Activated CD8-positive, alpha-beta memory T cell treated with anti-CD3 and anti-CD28 coated beads for 48 hours (primary cell): ENCODE data around the gene OAS2.
"Not testable (repeated sequence)": the region's sequence is repeated elsewhere in the genome, so short reads cannot be mapped to it uniquely, and the experiment has no call there.

Experiments
- DNase-seq, 3 experiments: peaks; one replicate each; pipeline ENCODE4 v3.0.0-alpha.2; 2020; ENCODE audit warnings: low read depth in 2 of 3, low spot score in 2 of 3

The OAS2 gene

DNA sequence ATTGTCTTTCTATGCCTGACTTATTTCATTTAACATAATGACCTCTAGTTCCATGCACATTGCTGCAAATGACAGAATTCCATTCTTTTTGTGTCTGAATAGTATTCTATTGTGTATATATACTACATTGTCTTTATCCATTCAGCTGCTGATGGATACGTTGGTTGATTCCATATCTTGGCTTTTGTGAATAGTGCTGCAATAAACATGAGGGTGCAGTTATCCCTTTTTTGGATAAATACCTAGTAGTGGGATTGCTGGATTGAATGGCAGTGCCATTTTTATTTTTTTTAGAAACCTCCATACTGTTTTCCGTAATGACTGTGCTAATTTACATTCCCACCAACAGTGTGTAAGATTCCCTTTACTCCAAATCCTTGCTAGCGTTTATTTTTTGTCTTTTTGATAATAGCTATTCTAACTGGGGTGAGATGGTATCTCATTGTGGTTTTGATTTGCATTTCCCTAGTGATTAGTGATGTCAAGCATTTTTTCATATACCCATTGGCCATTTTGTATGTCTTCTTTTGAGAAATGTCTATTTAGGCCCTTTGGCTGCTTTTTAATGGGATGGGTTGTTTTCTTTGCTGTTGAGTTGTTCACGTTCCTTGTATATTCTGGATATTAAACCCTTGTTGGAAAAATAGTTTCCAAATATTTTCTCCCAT lies 2.3 kb downstream of the OAS2 start:
- no peak for DNase-seq

DNA sequence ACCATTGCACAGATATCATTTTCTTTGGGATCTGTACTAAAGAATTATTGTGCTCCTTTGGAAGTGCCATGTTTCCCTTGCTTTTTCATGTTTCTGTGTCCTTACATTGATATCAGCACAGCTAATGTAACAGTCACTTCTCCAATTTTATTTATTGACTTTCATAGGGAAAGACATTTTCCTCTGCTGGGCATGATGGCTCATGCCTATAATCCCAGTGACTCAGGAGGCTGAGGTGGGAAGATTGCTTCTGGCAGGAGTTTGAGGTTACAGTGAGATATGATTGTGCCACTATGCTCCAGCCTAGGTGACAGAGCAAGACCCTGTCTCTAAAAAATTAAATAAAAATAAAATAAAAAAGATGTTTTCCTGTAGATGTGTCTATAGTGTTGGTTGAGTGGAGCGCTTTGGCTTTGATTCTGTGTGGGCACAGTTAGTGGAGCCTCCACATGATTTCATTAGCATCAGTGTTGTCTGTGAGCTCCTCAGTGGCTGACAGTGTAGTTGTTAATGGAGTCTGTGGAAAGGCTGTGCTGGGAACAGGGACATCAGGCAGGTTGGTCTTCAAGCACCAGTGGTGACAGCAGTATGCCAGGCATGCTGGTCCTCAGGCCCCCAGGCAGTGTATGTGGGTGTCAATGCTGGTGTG lies 7.4 kb downstream of the OAS2 start:
- DNase-seq: no peak

DNA sequence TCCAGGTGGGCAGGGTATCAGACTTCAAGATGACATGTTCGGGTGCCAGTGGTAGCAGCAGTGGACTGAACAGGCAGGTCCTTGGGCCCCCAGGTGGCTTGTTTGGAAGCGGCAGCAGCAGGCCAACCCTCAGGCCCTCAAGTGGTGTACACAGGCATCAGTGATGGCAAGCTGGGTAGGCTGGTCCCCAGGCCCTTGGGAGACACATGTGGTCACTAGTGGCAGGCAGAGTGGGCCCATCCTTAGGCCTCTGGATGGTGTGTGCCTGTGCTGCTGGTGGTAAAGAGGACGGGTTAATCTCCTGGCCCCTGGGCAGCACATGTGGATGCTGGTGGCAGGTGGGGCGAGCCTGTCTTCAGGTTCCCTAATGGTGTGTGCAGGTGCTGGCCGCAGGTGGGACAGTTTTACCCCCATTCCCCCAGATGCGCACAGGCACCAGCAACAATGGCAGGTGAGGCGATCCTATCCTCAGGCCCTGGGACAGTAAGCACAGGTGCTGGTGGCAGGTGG lies 8.0 kb downstream of the OAS2 start:
- no peak for DNase-seq

DNA sequence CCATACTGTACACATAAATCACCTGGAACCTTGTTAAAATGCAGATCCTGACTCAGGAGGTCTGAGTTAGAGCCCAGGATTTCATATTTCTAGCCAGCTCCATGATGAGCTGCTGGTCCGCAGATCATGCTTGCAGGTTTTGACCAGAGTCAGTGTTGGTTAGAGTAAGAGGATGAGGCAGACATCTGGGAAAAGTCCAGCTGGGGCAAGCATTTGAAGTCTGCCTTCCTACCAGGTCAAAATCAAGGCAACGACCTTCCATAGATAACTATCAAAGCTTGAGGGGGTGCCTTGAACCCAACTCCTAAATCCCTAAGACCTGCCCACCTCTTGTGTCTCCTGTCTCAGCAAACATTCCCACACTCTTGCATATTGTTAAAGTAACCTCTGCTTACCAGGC lies 9.2 kb downstream of the OAS2 start:
- DNase-seq: no peak

DNA sequence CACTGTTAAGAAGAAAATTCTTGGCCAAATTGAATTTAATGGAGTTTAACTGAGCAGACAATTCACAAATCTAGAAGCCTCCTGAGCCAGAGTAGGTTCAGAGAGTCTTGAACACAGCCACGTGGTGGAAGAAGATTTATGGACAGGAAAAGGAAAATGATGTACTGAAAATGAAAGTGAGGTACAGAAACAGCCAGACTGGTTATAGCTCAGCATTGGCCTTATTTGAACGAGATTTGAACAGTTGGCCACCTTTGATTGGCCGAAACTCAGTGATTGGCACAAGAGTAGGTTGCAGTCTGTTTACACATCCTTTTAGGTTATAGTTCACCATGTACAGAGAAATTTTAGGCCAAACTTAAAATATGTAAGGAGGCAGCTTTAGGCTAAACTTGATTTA lies 9.9 kb downstream of the OAS2 start:
- no peak for DNase-seq

DNA sequence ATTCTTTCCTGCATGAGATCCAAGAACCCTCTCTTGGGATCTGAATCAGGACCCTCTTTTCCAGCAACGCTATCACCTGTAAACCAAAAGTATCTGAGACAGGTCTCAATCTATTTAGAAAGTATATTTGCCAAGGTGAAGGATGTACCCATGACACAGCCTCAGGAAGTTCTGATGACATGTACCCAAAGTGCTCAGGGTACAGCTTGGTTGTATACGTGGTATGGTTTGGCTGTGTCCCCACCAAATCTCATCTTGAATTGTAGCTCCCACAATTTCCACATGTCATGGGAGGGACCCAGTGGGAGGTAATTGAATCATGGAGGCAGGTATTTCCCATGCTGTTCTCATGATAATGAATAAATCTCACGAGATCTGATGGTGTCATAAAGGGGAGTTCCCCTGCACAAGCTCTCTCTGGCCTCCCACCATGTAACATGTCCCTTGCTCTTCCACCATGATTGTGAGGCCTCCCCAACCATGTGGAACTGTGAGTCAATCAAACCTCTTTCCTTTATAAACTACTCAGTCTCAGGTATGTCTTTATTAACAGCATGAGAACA lies 10.6 kb downstream of the OAS2 start:
- DNase-seq: not testable (repeated sequence)

DNA sequence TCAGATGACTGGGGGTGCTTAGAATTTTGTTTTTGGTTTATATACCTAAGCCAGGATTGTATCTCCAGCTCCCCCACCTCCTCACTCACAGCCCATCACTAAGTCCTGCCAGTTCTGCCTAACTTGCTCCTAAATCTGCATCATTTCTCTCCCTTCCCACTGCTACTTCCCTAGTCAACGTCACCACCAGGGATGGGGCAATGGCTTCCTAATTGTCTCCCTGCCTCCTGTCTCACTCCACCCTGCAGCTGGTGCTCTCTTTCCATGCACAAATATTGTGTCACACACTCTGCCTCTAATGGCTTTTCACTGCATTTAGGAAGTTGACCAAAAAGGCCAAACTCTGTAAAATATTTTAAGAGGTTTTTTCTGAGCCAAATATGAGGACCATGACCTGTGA lies 11.5 kb downstream of the OAS2 start:
- DNase-seq: no peak

DNA sequence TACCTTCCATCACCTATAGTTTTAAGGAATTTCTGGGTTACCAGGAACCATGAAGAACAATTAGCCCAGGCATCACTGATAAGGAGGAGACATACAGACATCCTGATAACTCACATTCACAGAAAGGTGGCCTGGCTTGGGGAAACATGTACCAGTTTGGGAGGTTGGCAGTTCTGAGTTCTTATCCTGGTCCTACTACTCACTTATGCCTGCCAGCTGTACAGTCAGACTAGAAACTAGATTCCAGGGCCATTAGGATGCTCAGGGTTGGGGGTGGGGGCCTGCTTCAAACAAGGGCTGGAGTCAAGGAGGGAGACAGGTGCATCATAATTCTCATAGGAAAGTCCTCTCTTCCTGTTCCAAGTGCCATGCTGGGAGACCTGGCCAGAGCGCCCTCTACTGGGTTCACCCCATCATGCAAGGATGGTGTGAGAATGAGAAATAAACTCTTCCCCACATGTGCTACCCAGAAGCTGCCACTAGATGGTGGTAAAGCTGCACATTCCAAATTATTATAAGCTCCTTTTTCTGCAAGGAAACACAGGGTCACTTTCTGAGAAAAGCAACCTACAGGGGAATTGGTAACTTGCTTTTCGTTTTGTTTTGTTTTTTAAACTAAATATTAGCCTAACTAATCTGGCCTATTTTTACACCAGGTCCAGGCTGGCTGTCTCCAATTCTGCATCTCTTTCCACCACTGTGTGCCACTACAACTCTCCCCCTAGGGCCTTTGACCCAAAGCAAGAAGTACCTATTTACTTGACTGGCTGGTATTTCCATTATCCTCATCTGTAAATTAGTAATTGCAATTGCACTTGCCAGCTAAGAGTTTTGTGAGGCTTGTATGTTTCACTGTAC lies 14.5 kb downstream of the OAS2 start:
- DNase-seq: peak; percentile 15 to 31 (median 28)

DNA sequence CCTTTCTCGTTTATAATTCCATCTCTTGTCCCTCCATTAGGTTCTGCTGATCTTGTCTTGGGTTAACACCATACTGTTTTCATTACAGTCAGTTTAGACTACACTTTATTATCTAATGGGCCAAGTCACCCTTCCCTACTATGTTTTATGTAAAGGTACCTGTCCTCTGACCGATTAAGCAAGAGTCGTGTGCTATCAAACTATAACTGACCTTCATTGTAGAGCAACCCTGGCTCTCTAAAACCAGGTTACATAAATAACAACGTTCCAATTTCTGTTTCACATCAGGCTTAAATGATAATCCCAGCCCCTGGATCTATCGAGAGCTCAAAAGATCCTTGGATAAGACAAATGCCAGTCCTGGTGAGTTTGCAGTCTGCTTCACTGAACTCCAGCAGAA lies 16.7 kb downstream of the OAS2 start:
- no peak for DNase-seq

DNA sequence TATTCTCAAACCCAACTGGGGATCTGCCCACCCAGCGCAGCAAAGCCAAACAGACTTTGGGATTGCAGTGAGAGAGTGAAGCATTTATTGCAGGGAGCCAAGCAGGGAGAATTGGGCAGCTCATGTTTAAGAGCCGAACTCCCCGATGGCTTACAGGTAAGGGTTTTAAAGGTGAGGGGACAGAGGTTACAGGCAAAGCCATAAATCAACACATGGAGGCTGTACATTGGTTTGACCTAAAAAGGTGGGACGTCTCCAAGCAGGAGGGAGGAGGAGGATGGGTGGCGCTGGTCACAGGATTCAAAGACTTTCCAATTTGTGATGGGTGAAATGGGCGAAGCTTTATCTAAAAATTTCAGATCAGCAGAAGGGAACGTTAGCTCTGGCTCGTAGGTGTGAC lies 18.2 kb downstream of the OAS2 start:
- DNase-seq: no peak

DNA sequence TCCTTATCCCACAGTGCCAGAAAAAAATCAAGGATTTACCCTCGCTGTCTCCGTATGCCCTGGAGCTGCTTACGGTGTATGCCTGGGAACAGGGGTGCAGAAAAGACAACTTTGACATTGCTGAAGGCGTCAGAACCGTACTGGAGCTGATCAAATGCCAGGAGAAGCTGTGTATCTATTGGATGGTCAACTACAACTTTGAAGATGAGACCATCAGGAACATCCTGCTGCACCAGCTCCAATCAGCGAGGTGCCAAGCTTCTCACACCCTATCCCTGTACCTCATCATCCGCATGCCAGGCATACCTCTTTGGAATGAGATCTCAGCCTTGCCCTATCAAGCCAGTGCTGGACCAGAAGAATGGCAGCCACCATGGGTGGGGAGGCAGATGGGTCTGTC lies 19.2 kb downstream of the OAS2 start:
- no peak for DNase-seq

DNA sequence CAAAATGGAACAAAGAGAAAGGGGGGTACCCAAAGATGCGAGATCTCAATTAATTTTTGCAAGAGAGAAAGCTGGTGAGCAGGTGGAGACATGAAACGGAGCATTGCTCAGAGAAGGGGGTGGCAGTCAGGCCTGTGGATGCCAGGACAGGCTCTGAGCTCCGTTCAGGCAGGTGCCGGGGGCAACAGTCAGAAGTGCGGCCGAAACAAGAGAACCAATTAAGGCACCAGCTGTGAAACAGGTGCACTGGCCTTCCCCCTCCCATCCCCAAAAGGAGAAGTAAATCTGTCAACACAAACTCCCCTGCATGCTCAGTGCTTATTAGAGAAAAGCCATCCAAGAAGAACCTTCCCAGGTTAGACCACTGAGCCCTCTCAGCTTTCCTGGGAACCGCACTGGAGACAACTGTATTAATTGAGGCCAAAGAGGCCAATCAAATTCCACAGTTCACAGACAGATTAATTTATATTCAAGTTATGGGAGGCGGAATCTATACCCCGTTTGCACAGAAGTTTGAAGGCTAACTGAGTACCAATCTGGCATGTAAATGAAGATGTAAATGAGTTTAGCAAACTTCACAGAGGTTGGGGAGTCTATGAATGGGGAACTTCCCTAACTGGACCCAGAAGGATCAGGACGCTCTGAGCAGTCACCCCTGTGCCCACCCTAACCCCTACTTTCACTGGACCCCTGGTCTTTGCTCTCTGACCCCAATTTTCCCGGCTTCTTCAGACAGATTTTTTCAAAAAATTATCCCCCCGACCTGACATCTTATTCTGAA lies 20.9 kb downstream of the OAS2 start:
- no peak for DNase-seq

DNA sequence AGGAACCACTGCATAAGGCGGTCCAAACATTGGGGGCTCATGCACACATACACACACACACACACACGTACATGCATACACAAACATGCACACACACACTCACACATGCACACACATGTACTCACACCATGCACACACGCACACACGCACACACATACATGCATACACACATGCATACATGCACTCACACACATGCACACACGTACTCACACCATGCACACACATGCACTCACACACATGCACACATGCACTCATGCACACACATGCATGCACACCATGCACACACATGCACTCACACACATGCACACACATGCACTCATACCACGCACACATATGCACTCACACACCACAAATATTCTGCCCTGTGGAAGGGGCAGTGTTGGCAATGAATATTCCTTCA lies 22.1 kb downstream of the OAS2 start:
- DNase-seq: no peak

DNA sequence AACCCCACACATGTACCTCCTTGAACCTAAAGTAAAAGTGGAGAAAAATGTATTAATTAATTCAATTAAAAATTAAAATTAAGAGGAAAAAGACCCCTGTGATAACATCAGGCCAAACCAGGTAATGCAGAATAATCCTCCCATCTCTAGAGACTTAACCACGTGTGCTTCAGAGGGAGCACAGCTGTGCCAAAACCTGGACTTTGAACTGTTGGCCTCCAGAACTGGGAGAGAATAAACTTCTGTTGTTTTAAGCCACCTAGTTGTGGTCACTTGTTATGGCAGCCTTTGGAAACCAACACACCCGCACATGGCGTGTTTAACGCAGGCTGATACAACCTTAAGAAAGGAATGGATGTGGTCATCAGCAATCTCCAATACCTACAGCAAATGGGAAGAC lies 23.8 kb downstream of the OAS2 start:
- no peak for DNase-seq

DNA sequence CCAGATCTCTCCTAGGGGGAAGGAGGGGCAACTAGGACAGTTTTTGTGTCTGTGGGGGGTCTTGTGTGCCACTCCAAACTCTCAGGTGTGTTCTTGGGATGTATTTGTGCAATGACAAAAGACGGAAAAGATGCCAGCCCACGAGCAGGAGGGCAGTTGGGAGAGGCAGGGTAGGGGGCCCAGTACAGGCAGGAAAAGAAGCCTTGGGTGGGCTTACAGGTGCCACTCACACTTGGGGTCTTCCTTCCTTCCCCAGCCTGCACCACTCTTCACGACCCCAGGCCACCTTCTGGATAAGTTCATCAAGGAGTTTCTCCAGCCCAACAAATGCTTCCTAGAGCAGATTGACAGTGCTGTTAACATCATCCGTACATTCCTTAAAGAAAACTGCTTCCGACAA lies 24.4 kb downstream of the OAS2 start:
- no peak for DNase-seq

DNA sequence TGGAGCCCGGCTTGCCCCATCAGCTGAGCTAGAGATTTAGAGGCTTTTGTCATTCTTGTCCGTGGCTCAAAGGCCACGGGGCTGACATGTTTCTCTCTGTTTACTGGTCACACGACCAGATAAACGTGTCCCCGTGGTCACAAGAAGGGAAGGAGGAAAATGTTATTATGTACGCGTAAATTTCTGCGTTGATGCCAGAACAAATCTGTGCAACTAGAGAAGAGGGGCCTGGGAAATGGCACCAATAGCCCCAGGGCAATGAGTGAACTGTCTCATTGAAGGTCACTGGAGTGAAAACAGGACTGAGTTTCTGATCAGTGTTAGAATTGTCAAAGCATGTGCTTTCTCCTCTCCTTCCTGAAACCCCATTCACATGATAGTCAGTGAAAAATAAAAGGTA lies 25.3 kb downstream of the OAS2 start:
- DNase-seq: no peak

DNA sequence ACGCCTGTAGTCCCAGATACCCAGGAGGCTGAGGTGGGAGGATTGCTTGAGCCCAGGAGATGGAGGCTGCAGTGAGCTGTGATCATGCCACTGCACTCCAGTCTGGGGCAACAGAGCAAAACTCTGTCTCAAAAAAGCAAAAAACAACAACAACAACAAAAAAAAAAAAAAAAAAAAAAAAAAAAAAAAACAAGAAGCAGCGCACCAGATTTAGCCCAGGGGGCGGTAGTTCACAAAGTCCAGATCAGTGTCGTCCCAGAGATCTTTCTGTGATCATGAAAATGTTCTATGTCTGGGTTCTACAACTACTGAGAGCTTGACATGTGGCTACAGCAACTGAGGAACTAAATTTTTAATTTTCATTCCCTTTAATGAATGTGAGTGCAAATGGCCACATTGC lies 27.4 kb downstream of the OAS2 start:
- DNase-seq: no peak

DNA sequence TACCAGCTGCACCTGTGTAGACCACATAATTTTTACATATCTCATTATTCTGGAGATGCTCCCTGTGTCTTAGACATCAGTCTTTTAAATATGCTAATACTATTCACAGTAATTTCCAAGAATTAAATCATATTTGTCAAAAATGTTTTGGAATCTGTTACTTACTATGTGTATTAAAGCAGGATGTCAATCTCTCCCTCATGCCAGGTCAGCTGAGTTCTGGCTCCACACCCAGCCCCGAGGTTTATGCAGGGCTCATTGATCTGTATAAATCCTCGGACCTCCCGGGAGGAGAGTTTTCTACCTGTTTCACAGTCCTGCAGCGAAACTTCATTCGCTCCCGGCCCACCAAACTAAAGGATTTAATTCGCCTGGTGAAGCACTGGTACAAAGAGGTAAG lies 27.9 kb downstream of the OAS2 start:
- no peak for DNase-seq

DNA sequence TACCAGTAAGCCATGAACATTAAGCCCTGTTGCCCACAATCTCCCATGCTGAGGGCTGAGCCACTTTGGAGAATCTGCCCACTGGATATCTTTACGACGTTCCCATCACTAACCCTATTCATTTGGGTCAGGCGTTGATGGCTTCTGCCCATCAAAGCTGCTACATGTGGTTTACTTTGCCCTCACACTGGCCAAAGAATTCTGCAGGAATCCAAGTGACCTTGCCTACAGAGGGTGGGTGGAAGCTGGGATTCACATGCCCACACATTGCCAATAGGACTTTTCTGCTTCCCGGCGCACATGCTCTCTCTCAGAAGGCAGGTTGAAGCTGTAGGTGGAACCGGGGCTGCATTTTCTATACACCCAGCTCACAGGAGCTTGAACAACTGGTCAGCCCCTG lies 28.3 kb downstream of the OAS2 start:
- DNase-seq: no peak

DNA sequence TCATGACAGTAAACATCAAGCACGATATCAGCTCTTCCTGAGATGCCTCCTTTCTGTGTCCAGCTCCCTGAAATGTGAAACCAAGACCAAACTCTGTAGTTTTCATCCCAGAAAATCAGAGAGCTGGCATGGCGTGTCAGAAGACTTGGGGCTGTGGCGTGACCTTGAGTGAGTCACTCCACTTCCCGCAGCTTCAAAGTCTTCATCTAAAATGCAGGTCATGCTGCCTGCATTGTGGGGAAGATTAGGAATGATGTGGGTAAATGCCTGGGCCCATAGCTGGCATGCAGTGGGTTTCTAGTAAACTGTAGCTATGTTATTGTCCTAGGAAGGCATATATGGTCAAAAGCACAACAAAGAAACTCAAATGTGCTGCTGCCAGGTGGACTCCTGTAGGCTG lies 28.8 kb downstream of the OAS2 start:
- no peak for DNase-seq

DNA sequence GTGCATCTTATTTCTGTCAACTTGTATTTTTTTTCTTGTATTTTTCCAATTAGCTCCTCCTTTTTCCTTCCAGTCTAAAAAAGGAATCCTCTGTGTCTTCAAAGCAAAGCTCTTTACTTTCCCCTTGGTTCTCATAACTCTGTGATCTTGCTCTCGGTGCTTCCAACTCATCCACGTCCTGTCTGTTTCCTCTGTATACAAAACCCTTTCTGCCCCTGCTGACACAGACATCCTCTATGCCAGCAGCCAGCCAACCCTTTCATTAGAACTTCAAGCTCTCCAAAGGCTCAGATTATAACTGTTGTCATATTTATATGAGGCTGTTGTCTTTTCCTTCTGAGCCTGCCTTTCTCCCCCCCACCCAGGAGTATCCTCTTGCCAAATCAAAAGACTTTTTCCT lies 32.4 kb downstream of the OAS2 start:
- no peak for DNase-seq
